MM.1S (cell line): ENCODE measurements around the gene SLC2A4RG.

ENCODE experiments used
- DNase-seq: peaks from one replicate; pipeline ENCODE4 v3.0.0-alpha.2; 2015
- H2AFZ ChIP-seq: fragments of 300-600 bp; sonication (generic); 2 replicates; pipeline ENCODE4 v1.6.0; 2016; ENCODE audit warnings: antibody characterized with exemption, low read length
- H3F3A ChIP-seq: fragments of 300-600 bp; sonication (generic); 2 replicates; pipeline ENCODE4 v1.6.1; 2016; ENCODE audit warnings: mild to moderate bottlenecking, antibody characterized with exemption, low read length, moderate library complexity, mixed read lengths; ENCODE audit not compliant: insufficient read depth
- H3K27ac ChIP-seq: fragments of 300-600 bp; sonication (generic); 2 replicates; pipeline ENCODE4 v1.5.1; 2016; ENCODE audit warnings: mild to moderate bottlenecking, low read length
- H3K27me3 ChIP-seq: fragments of 300-600 bp; sonication (generic); replicated peaks from 2 replicates; pipeline ENCODE4 v1.6.0; 2016; ENCODE audit warnings: low read length; ENCODE audit not compliant: insufficient read depth
- H3K36me3 ChIP-seq: fragments of 300-600 bp; sonication (generic); replicated peaks from 2 replicates; pipeline ENCODE4 v1.6.1; 2016; ENCODE audit warnings: mild to moderate bottlenecking, low read length, mixed read lengths; ENCODE audit not compliant: insufficient read depth
- H3K4me1 ChIP-seq: fragments of 300-600 bp; sonication (generic); 2 replicates; pipeline ENCODE4 v1.6.1; 2016; ENCODE audit warnings: low read length, mixed read lengths
- H3K4me2 ChIP-seq: fragments of 300-600 bp; sonication (generic); 2 replicates; pipeline ENCODE4 v1.6.0; 2016; ENCODE audit warnings: low read depth, low read length
- H3K4me3 ChIP-seq: fragments of 300-600 bp; sonication (generic); 2 replicates; pipeline ENCODE4 v1.5.1; 2016; ENCODE audit warnings: low read length, mixed read lengths
- H3K79me2 ChIP-seq: fragments of 300-600 bp; sonication (generic); 2 replicates; pipeline ENCODE4 v1.6.1; 2016; ENCODE audit warnings: mixed run types, low read length, mixed read lengths
- H3K9ac ChIP-seq: fragments of 300-600 bp; sonication (generic); 2 replicates; pipeline ENCODE4 v1.6.1; 2016; ENCODE audit warnings: low read length, mixed read lengths
- H3K9me2 ChIP-seq: fragments of 300-600 bp; sonication (generic); replicated peaks from 2 replicates; pipeline ENCODE4 v1.6.1; 2016; ENCODE audit warnings: mild to moderate bottlenecking, low read length, mixed read lengths; ENCODE audit not compliant: insufficient read depth
- H3K9me3 ChIP-seq: fragments of 300-600 bp; sonication (generic); replicated peaks from 2 replicates; pipeline ENCODE4 v1.6.1; 2016; ENCODE audit warnings: mild to moderate bottlenecking, low read length, mixed read lengths; ENCODE audit not compliant: insufficient read depth
- H4K20me1 ChIP-seq: fragments of 300-600 bp; sonication (generic); 2 replicates; pipeline ENCODE4 v1.6.1; 2016; ENCODE audit warnings: mild to moderate bottlenecking, low read length, moderate library complexity, mixed read lengths; ENCODE audit not compliant: insufficient read depth
- EZH2 ChIP-seq: fragments of 300-600 bp; sonication (generic); optimal IDR thresholded peaks from 2 replicates; pipeline ENCODE3; 2017; ENCODE audit warnings: low read depth, mild to moderate bottlenecking, antibody characterized with exemption, low read length, mixed read lengths
- EZH2phosphoT487 ChIP-seq: fragments of 300-600 bp; sonication (generic); IDR thresholded peaks from 2 replicates; pipeline ENCODE4 v1.6.1; 2018; ENCODE audit warnings: antibody characterized with exemption, low read length
- TF ChIP-seq, protein P1 (sequence below): fragments of 300-600 bp; sonication (generic); IDR thresholded peaks from 2 replicates; pipeline ENCODE4 v1.5.1; 2016; ENCODE audit warnings: antibody characterized with exemption, low read length, mixed read lengths

The SLC2A4RG gene, protein sequence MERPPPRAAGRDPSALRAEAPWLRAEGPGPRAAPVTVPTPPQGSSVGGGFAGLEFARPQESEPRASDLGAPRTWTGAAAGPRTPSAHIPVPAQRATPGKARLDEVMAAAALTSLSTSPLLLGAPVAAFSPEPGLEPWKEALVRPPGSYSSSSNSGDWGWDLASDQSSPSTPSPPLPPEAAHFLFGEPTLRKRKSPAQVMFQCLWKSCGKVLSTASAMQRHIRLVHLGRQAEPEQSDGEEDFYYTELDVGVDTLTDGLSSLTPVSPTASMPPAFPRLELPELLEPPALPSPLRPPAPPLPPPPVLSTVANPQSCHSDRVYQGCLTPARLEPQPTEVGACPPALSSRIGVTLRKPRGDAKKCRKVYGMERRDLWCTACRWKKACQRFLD

DNA sequence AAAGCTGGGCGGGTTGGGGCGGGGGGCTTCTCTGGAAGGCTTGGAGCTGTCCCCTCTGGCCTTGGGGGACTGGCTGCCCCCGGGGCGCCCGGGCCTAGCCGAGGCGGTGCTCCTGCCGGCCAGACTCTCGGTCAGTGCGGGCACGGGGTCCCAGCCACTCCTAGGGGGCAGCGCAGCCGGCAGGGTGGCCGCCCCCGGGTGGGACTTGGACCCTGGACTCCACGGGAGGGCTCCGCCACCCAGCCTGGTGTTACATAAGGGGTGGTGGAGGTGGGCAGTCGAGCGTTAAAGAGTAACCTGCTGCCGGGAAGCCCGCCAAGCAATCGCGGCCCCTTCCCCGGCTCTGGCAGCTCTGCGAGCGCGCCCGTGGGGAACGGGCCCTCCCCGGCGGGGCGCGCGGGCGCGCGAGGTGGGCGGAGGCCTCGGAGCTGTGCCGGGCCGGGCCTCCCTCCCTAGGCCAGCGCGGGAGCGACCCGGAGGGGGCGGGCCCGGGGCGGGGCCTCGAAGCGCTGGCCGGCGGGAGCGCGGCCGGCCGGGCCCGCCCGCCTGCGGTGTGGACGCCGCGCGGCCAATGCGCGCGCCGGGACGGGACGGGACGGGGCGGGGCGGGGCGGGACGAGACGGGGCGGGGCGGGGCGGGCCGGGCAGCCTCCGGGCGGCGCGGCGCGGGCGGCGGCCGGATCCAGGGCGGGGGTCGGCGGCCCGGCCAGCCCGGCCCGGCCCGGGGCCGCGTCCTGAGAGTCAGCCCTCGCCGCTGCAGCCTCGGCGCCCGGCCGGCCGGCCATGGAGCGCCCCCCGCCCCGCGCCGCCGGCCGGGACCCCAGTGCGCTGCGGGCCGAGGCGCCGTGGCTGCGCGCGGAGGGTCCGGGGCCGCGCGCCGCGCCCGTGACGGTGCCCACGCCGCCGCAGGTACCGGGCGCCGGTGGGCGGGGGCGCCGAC lies at the start of gene SLC2A4RG:
Gene SLC2A4RG, plus strand, starts transcription at position 647 of the 940 bp plus-strand sequence. Its CDS starts 137 bp downstream, at position 784.
- H3K79me2 ChIP-seq: peaks cover 40% of the 10 kb centered on the region

DNA sequence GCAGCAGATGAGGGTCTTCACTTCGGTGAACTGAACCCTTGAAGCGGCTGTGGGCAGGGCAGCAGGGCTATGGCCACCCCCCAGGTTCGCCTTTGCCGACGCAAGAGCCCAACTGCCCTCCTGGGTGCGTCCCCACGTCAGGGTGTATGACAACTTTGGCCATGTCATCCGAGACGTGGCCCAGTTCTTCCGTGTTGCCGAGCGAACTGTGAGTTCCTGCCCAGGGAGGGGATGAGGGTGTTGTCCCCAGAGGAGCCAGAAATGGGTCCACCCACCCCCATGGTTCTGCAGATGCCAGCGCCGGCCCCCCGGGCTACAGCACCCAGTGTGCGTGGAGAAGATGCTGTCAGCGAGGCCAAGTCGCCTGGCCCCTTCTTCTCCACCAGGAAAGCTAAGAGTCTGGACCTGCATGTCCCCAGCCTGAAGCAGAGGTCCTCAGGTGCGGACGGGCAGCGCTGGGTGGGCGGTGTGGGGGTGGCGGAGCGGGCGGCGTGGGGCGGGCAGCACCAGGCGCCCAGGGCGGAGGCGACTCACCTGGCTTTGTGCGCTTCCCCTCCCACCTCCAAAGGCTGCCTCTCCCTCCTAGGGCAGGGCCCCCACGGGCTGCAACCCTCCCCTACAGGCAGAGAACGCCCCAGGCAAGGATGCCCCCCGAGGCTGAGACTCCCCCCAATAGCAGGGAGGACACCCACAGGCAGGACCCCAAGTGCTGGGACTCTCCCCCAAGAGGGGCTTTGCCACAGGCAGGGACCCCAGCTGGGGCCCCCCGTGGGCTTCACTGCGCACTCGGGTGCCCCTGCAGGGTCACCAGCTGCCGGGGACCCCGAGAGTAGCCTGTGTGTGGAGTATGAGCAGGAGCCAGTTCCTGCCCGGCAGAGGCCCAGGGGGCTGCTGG lies 49.3 kb upstream of the SLC2A4RG start:
- H3K9ac ChIP-seq: no peak overlapping the region
- no peaks in the 10 kb centered on the region for H3K9me3 ChIP-seq
- TF ChIP-seq EZH2 (no peak), EZH2phosphoT487 (no peak)
- TF ChIP-seq, protein P1, sequence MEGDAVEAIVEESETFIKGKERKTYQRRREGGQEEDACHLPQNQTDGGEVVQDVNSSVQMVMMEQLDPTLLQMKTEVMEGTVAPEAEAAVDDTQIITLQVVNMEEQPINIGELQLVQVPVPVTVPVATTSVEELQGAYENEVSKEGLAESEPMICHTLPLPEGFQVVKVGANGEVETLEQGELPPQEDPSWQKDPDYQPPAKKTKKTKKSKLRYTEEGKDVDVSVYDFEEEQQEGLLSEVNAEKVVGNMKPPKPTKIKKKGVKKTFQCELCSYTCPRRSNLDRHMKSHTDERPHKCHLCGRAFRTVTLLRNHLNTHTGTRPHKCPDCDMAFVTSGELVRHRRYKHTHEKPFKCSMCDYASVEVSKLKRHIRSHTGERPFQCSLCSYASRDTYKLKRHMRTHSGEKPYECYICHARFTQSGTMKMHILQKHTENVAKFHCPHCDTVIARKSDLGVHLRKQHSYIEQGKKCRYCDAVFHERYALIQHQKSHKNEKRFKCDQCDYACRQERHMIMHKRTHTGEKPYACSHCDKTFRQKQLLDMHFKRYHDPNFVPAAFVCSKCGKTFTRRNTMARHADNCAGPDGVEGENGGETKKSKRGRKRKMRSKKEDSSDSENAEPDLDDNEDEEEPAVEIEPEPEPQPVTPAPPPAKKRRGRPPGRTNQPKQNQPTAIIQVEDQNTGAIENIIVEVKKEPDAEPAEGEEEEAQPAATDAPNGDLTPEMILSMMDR: no peak
- no peaks in the 10 kb centered on the region for H3K36me3 ChIP-seq
- no peak overlapping the region for H2AFZ ChIP-seq
- no peaks in the 10 kb centered on the region for H4K20me1 ChIP-seq
- no peaks in the 10 kb centered on the region for H3K9me2 ChIP-seq
- H3F3A ChIP-seq: no peaks in the 10 kb centered on the region
- H3K4me1 ChIP-seq: no peaks in the 10 kb centered on the region
- no peak for DNase-seq
- H3K79me2 ChIP-seq: no peaks in the 10 kb centered on the region
- H3K27me3 ChIP-seq: no peaks in the 10 kb centered on the region
- no peak overlapping the region for H3K27ac ChIP-seq
- no peak overlapping the region for H3K4me2 ChIP-seq
- no peak overlapping the region for H3K4me3 ChIP-seq

More for the DNA sequence above, at the start of gene SLC2A4RG:
- Histone ChIP-seq H3K36me3 (no peaks in the 10 kb centered on the region), H3K27ac (peak within 1 kb of the TSS; percentile 59; the same call in 1 of the 2 replicates), H3F3A (peaks cover 20% of the 10 kb centered on the region), H3K9me3 (no peaks in the 10 kb centered on the region), H2AFZ (no peak within 1 kb of the TSS), H4K20me1 (no peaks in the 10 kb centered on the region), H3K4me3 (peak within 1 kb of the TSS; percentile 86), H3K4me2 (peak within 1 kb of the TSS; percentile 99), H3K9me2 (no peaks in the 10 kb centered on the region), H3K9ac (peak within 1 kb of the TSS; percentile 54), H3K4me1 (peaks cover 12% of the 10 kb centered on the region), H3K27me3 (no peaks in the 10 kb centered on the region)
- TF ChIP-seq EZH2phosphoT487: no peak
- TF ChIP-seq, protein P1: no peak
- peak; percentile 90 for DNase-seq

DNA sequence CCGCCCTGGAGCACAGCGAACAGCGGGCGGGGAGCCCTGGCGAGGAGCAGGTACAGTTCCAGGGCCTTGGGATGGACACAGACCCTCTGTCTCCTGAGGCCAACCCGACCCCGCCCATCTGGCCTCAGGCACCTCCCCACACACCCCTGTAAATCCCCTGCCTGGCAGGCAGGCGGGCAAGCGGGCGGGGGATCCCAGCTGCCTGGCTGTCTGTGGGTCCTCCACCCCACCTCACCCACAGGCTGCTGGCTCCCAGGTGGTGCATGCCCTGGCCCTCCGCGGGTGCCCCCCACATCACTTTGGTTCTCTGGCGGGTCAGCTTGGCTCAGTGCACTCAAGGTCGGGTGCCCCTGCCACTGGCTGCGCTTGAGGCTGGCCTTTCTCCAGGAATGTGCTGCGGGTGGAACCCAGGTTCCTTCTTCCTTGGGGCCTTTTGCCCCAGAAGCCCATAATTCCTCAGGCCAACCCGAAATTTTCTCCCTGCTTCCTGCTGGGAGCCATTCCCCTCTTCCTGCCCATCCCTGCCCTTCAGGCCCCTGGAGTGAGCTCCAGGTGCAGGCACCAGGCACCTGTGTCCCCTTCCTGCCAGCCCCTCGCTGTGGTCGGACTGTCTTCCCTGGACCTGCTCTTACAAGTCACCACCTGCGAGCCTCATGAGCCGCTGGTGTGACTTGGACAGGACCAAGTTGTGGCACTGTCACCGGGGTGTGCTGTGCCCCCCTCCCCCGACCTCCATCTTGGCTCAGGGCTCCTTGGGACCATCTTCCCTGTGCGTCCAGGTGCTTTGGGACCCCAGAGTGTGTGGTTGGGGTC lies 48.5 kb upstream of the SLC2A4RG start:
- no peaks in the 10 kb centered on the region for H3K79me2 ChIP-seq
- no peaks in the 10 kb centered on the region for H3K4me1 ChIP-seq
- no peak for DNase-seq
- H3K27ac ChIP-seq: no peak overlapping the region
- no peaks in the 10 kb centered on the region for H3K9me3 ChIP-seq
- H3K36me3 ChIP-seq: no peaks in the 10 kb centered on the region
- no peak for TF ChIP-seq EZH2phosphoT487
- no peak for TF ChIP-seq EZH2
- TF ChIP-seq, protein P1: no peak
- H3F3A ChIP-seq: no peaks in the 10 kb centered on the region
- H3K4me3 ChIP-seq: no peak overlapping the region
- no peak overlapping the region for H3K9ac ChIP-seq
- no peak overlapping the region for H3K4me2 ChIP-seq
- no peak overlapping the region for H2AFZ ChIP-seq
- H3K9me2 ChIP-seq: no peaks in the 10 kb centered on the region
- no peaks in the 10 kb centered on the region for H4K20me1 ChIP-seq
- H3K27me3 ChIP-seq: no peaks in the 10 kb centered on the region
